H1 (cell line): Measurements from ENCODE around the gene KCNQ2. TPM values are rescaled to one million over a fixed set of nuclear protein-coding genes. Genes with fewer than 3 reads are reported as not detected.

ENCODE experiments used
- CTCF ChIA-PET: fragments of 300-600 bp; sonication (Branson Sonifier 250); formaldehyde crosslinking; loops from one replicate; lab custom pipeline; 2021; ENCODE audit not compliant: partially characterized antibody; lab: Charles Lee
- POLR2A ChIA-PET: fragments of 300-600 bp; sonication (Branson Sonifier 250); formaldehyde crosslinking; loops from one replicate; lab custom pipeline; 2021; ENCODE audit warnings: inconsistent platforms; ENCODE audit not compliant: partially characterized antibody; lab: Charles Lee
- DNase-seq, 2 experiments: peaks; one replicate each; pipeline versions ENCODE4 v3.0.0 to v3.0.0-alpha.2; 2010 to 2022; ENCODE audit warnings: low spot score in 2 of 2, low read depth in 1 of 2, mixed read lengths in 1 of 2
- FAIRE-seq: peaks from 2 replicates; lab custom pipeline; 2011; peaks lifted over from hg19 to GRCh38; lab: Jason Lieb, UNC
- H2AFZ ChIP-seq: 2 replicates; pipeline ENCODE4 v1.8.1; 2012; ENCODE audit warnings: low read length, inconsistent platforms
- H2AK5ac ChIP-seq: 2 replicates; pipeline ENCODE4 v1.6.1; 2013; ENCODE audit warnings: low read depth, low read length
- H2BK120ac ChIP-seq: replicated peaks from 2 replicates; pipeline ENCODE3; 2013; ENCODE audit warnings: low read depth, low read length, inconsistent platforms
- H2BK12ac ChIP-seq: 2 replicates; pipeline ENCODE4 v1.6.1; 2013; ENCODE audit warnings: low read depth, low read length
- H2BK15ac ChIP-seq: 2 replicates; pipeline ENCODE4 v1.6.1; 2013; ENCODE audit warnings: low read length
- H2BK20ac ChIP-seq: 2 replicates; pipeline ENCODE4 v1.6.1; 2013; ENCODE audit warnings: low read length
- H2BK5ac ChIP-seq: 2 replicates; pipeline ENCODE4 v1.6.1; 2013; ENCODE audit warnings: low read depth, low read length
- H3K14ac ChIP-seq: 2 replicates; pipeline ENCODE4 v1.6.1; 2013; ENCODE audit warnings: inconsistent platforms; ENCODE audit not compliant: insufficient read length
- H3K18ac ChIP-seq: 2 replicates; pipeline ENCODE4 v1.6.1; 2013; ENCODE audit warnings: low read length; ENCODE audit errors: extremely low read depth
- H3K23ac ChIP-seq: 2 replicates; pipeline ENCODE4 v1.6.1; 2013; ENCODE audit warnings: inconsistent platforms; ENCODE audit not compliant: insufficient read length
- H3K23me2 ChIP-seq: 2 replicates; pipeline ENCODE4 v1.6.1; 2013; ENCODE audit warnings: low read depth, low read length
- H3K27ac ChIP-seq: 2 replicates; pipeline ENCODE4 v1.6.1; 2011; ENCODE audit warnings: low read depth, low read length, inconsistent platforms
- H3K27me3 ChIP-seq, 4 experiments: replicated peaks in 1 of 4; 1 replicate in 1 of 4; 2 replicates in 3 of 4; pipeline versions ENCODE4 v1.6.1 to v1.8.1; 2011 to 2013; ENCODE audit warnings: low read length in 3 of 4, mild to moderate bottlenecking in 3 of 4, inconsistent platforms in 2 of 4, mixed read lengths in 2 of 4, moderate library complexity in 1 of 4; ENCODE audit not compliant: control insufficient read depth in 3 of 4, insufficient read depth in 3 of 4; ENCODE audit errors: extremely low read depth in 1 of 4
- H3K36me3 ChIP-seq, 4 experiments: 2 replicates each; pipeline versions ENCODE4 v1.6.1 to v1.8.1; 2011 to 2013; ENCODE audit warnings: mild to moderate bottlenecking in 4 of 4, low read length in 3 of 4, moderate library complexity in 2 of 4, control low read depth in 1 of 4, inconsistent platforms in 1 of 4; ENCODE audit not compliant: insufficient read depth in 4 of 4, control insufficient read depth in 2 of 4
- H3K4ac ChIP-seq: replicated peaks from 2 replicates; pipeline ENCODE3; 2013; ENCODE audit warnings: low read length, low read depth, mixed read lengths, inconsistent platforms; ENCODE audit not compliant: insufficient read length
- H3K4me1 ChIP-seq, 4 experiments: replicated peaks in 1 of 4; 1 replicate in 1 of 4; 2 replicates in 3 of 4; pipeline versions ENCODE4 v1.6.1 to v1.8.1; 2011 to 2013; ENCODE audit warnings: low read length in 3 of 4, inconsistent platforms in 2 of 4, mixed read lengths in 1 of 4; ENCODE audit not compliant: insufficient read depth in 4 of 4, control insufficient read depth in 3 of 4
- H3K4me2 ChIP-seq, 2 experiments: 2 replicates each; pipeline versions ENCODE4 v1.6.1 to v1.8.1; 2011 to 2013; ENCODE audit warnings: low read depth in 2 of 2, low read length in 2 of 2, control low read depth in 1 of 2, inconsistent platforms in 1 of 2, mild to moderate bottlenecking in 1 of 2; ENCODE audit not compliant: insufficient read depth in 1 of 2
- H3K4me3 ChIP-seq, 4 experiments: fragments of 200-600, 300-600 bp in 1 of 4; sonication (generic), shearing (Covaris generic), sonication (Bioruptor Twin) in 1 of 4; 2 replicates each; pipeline versions ENCODE4 v1.5.1 to v1.8.1; 2011 to 2016; ENCODE audit warnings: low read length in 4 of 4, low read depth in 3 of 4, control low read depth in 2 of 4, inconsistent platforms in 2 of 4, mild to moderate bottlenecking in 2 of 4, mixed read lengths in 1 of 4, moderate library complexity in 1 of 4; ENCODE audit not compliant: insufficient read depth in 2 of 4; ENCODE audit errors: extremely low read depth in 1 of 4
- H3K56ac ChIP-seq: replicated peaks from 2 replicates; pipeline ENCODE3; 2013; ENCODE audit warnings: low read depth, mild to moderate bottlenecking, mixed read lengths, low read length, inconsistent platforms; ENCODE audit not compliant: insufficient read length
- H3K79me1 ChIP-seq: 2 replicates; pipeline ENCODE4 v1.6.1; 2013; ENCODE audit warnings: low read depth, low read length, control low read depth
- H3K79me2 ChIP-seq, 2 experiments: 2 replicates each; pipeline versions ENCODE4 v1.6.1 to v1.8.1; 2012 to 2013; ENCODE audit warnings: low read length in 2 of 2, mild to moderate bottlenecking in 2 of 2, inconsistent platforms in 1 of 2; ENCODE audit not compliant: insufficient read depth in 2 of 2, control insufficient read depth in 1 of 2
- H3K9ac ChIP-seq, 4 experiments: replicated peaks in 1 of 4; 1 replicate in 1 of 4; 2 replicates in 3 of 4; pipeline versions ENCODE4 v1.6.1 to v1.8.1; 2011 to 2013; ENCODE audit warnings: low read depth in 3 of 4, low read length in 3 of 4, control low read depth in 2 of 4, mild to moderate bottlenecking in 2 of 4, moderate library complexity in 2 of 4, inconsistent platforms in 1 of 4; ENCODE audit errors: extremely low read depth in 1 of 4
- H3K9me3 ChIP-seq, 2 experiments: 2 replicates each; pipeline versions ENCODE4 v1.6.1 to v1.8.1; 2012 to 2013; ENCODE audit warnings: mild to moderate bottlenecking in 2 of 2, moderate library complexity in 2 of 2, control low read depth in 1 of 2, inconsistent platforms in 1 of 2, low read depth in 1 of 2, low read length in 1 of 2, mixed read lengths in 1 of 2; ENCODE audit not compliant: insufficient read depth in 2 of 2
- H4K20me1 ChIP-seq, 2 experiments: replicated peaks in 1 of 2; 2 replicates each; pipeline versions ENCODE3 to v1.8.1; 2011 to 2013; ENCODE audit warnings: inconsistent platforms in 2 of 2, low read length in 2 of 2, mild to moderate bottlenecking in 1 of 2; ENCODE audit not compliant: insufficient read depth in 2 of 2, control insufficient read depth in 1 of 2
- H4K5ac ChIP-seq: 2 replicates; pipeline ENCODE4 v1.6.1; 2013; ENCODE audit warnings: low read length, low read depth, mixed read lengths, inconsistent platforms; ENCODE audit not compliant: insufficient read length
- H4K8ac ChIP-seq: 2 replicates; pipeline ENCODE4 v1.8.0; 2013; ENCODE audit warnings: mild to moderate bottlenecking, moderate library complexity, low read length, inconsistent platforms; ENCODE audit not compliant: insufficient read depth; ENCODE audit errors: extremely low read depth
- H4K91ac ChIP-seq: replicated peaks from 2 replicates; pipeline ENCODE3; 2013; ENCODE audit warnings: low read length, mixed read lengths, inconsistent platforms; ENCODE audit not compliant: insufficient read length
- ASH2L ChIP-seq: fragments of 200-600, 300-600 bp; sonication (generic); IDR thresholded peaks from one replicate; pipeline ENCODE4 v1.7.1; 2017; ENCODE audit warnings: low read length
- BRCA1 ChIP-seq: IDR thresholded peaks from 2 replicates; pipeline ENCODE4 v1.6.1; 2012; ENCODE audit warnings: low read depth, low read length, improper control_type of control experiment
- CBX8 ChIP-seq: fragments of 300-800, 300-1000 bp; sonication (generic); IDR thresholded peaks from 2 replicates; pipeline ENCODE4 v1.7.1; 2016; ENCODE audit warnings: low read depth, low read length, borderline replicate concordance
- CHD2 ChIP-seq: IDR thresholded peaks from 2 replicates; pipeline ENCODE4 v1.6.1; 2012; ENCODE audit warnings: low read length, improper control_type of control experiment
- EGR1 ChIP-seq: IDR thresholded peaks from 2 replicates; pipeline ENCODE4 v1.6.1; 2011; ENCODE audit warnings: low read depth, low read length, borderline replicate concordance
- NANOG ChIP-seq: IDR thresholded peaks from 2 replicates; pipeline ENCODE4 v1.6.1; 2011; ENCODE audit warnings: low read length, low read depth, mild to moderate bottlenecking, inconsistent platforms; ENCODE audit not compliant: insufficient read depth, poor library complexity, severe bottlenecking
- POLR2AphosphoS5 ChIP-seq: IDR thresholded peaks from 2 replicates; pipeline ENCODE4 v1.6.1; 2011; ENCODE audit warnings: low read depth, low read length
- POU5F1 ChIP-seq: IDR thresholded peaks from 2 replicates; pipeline ENCODE4 v1.6.1; 2011; ENCODE audit warnings: low read depth, mild to moderate bottlenecking, low read length, moderate library complexity
- SIX5 ChIP-seq: IDR thresholded peaks from 2 replicates; pipeline ENCODE4 v1.6.1; 2011; ENCODE audit warnings: mild to moderate bottlenecking, low read depth, low read length
- SP1 ChIP-seq: IDR thresholded peaks from 2 replicates; pipeline ENCODE4 v1.6.1; 2011; ENCODE audit warnings: low read depth, low read length
- SP4 ChIP-seq: IDR thresholded peaks from 2 replicates; pipeline ENCODE4 v1.6.1; 2012; ENCODE audit warnings: low read length, inconsistent platforms
- TCF12 ChIP-seq: IDR thresholded peaks from 2 replicates; pipeline ENCODE4 v1.6.1; 2011; ENCODE audit warnings: low read depth, mild to moderate bottlenecking, low read length
- ZNF274 ChIP-seq: IDR thresholded peaks from 2 replicates; pipeline ENCODE4 v1.7.0; 2012; ENCODE audit warnings: low read length, borderline replicate concordance; ENCODE audit errors: extremely low read depth
- WGBS, 2 experiments: shearing (Covaris generic) in 1 of 2; methylation state at CpG; one replicate each; pipeline versions ENCODE4 v1.1.6 to v1.1.7; 2013 to 2015; ENCODE audit warnings: low lambda C conversion rate in 2 of 2, mixed read lengths in 2 of 2, inconsistent platforms in 1 of 2, low coverage in 1 of 2, missing lambda C conversion rate in 1 of 2; ENCODE audit not compliant: insufficient replicate concordance in 2 of 2, insufficient coverage in 1 of 2, insufficient read length in 1 of 2; ENCODE audit errors: extremely low coverage in 1 of 2, missing lambda C conversion rate in 1 of 2; 5-methylcytosine and 5-hydroxymethylcytosine counted together
- polyA plus RNA-seq, 7 experiments: library from polyadenylated mRNA; depleted of rRNA in 3 of 7; stranded (reverse) in 5 of 7; unstranded in 2 of 7; fragments of >200 nt in 5 of 7; fragments of 200-250 nt in 2 of 7; gene quantifications; 1 replicate in 5 of 7; 2 replicates in 1 of 7; 4 replicates in 1 of 7; pipeline versions ENCODE4 v1.2.1 to v1.2.3, GENCODE V29; 2011 to 2013; ENCODE audit warnings: missing spikeins in 2 of 7, mixed read lengths in 2 of 7
- total RNA-seq: library from RNA; stranded (reverse); fragmentation: NEBNext Ultra II Directional; extraction: Animal tissue kit (Norgen Biotek cat#: 25700); gene quantifications from 2 replicates; pipeline ENCODE4 v1.2.1, GENCODE V29; 2021
- TF ChIP-seq, protein P1 (sequence below): IDR thresholded peaks from 2 replicates; pipeline ENCODE4 v1.6.1; 2012; ENCODE audit warnings: inconsistent platforms
- TF ChIP-seq, protein P2 (sequence below): IDR thresholded peaks from 2 replicates; pipeline ENCODE4 v1.6.1; 2011; ENCODE audit warnings: low read depth, mild to moderate bottlenecking, low read length; ENCODE audit not compliant: insufficient read depth

KCNQ2 gene
- total and polyA plus RNA-seq, 2 of the 8 experiments (the other 6 are each of a cell fraction or from before 2014, with no cell fraction given) = 82.6 to 243 TPM

DNA sequence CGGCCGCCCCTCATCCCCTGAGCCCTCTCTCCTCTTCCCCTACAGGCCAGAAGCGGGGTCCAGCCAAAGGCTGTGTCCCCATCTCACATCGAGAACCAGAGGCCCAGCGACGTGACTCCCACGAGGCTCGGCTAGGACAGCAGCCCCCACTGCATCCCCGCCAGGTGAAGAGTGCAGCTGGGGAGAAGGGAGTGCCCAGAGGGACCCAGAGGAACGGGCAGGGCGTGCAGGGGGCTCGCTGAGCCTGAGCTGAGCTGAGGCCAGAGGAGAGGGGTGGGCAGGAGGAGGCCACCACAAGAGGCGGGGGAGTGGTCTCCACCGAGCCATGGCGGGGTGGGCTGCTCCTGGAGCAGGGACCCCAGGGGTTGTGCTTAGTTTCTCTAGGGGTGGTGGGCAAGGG, 32.6 kb downstream of the KCNQ2 start:
- WGBS, 2 experiments = 89% methylated on average over 11 of the region's 15 CpGs; no CpG with 5 or more reads in 1 of the 2 experiments
- H3K23me2 ChIP-seq = peaks cover 13% of the 10 kb centered on the region; the same call in 1 of the 2 replicates
- FAIRE-seq = no peak
- H3K79me2 ChIP-seq = peaks cover 0 to 16% of the 10 kb centered on the region in 2 experiments; a peak in 1 of 4 replicates
- peaks cover 2% of the 10 kb centered on the region for H3K79me1 ChIP-seq
- H4K20me1 ChIP-seq = peaks cover 2 to 13% of the 10 kb centered on the region in 2 experiments
- no peak overlapping the region for H3K4me3 ChIP-seq
- H4K91ac ChIP-seq = no peak overlapping the region
- no peak overlapping the region for H3K23ac ChIP-seq
- no peak for DNase-seq
- H3K27me3 ChIP-seq = no peaks in the 10 kb centered on the region
- H2AFZ ChIP-seq = no peak overlapping the region
- H3K27ac ChIP-seq = no peak overlapping the region
- H4K5ac ChIP-seq = no peak overlapping the region
- no peak overlapping the region for H3K56ac ChIP-seq
- H3K36me3 ChIP-seq = no peaks in the 10 kb centered on the region; a peak in 1 of 8 replicates
- no peak overlapping the region for H3K4ac ChIP-seq
- no peak overlapping the region for H2BK20ac ChIP-seq
- no peak overlapping the region for H2BK120ac ChIP-seq
- ChIA-PET POLR2A (interaction anchor here (0.8 kb wide), 1 partner anchor 90 kb away, joined by 3 read pairs; no protein-coding TSS in a partner anchor), CTCF (no interaction called here)
- peaks cover 0 to 4% (median 0%) of the 10 kb centered on the region in 4 experiments; a peak in 1 of 7 replicates for H3K4me1 ChIP-seq
- no peak overlapping the region for H3K9ac ChIP-seq
- H2AK5ac ChIP-seq = no peak overlapping the region
- no peak overlapping the region for H2BK5ac ChIP-seq
- no peaks in the 10 kb centered on the region; a peak in 1 of 4 replicates for H3K9me3 ChIP-seq
- no peak overlapping the region for H4K8ac ChIP-seq
- no peak overlapping the region for H3K18ac ChIP-seq
- no peak overlapping the region for H3K4me2 ChIP-seq
- no peak overlapping the region for H2BK15ac ChIP-seq
- H3K14ac ChIP-seq = no peak overlapping the region
- H2BK12ac ChIP-seq = no peak overlapping the region
- TF ChIP-seq POLR2AphosphoS5 (no peak), SP4 (no peak), CBX8 (no peak), SIX5 (no peak), NANOG (no peak), TCF12 (no peak), EGR1 (no peak), ZNF274 (no peak), SP1 (no peak), CHD2 (no peak), ASH2L (no peak), POU5F1 (no peak), BRCA1 (no peak)
- TF ChIP-seq, protein P1, sequence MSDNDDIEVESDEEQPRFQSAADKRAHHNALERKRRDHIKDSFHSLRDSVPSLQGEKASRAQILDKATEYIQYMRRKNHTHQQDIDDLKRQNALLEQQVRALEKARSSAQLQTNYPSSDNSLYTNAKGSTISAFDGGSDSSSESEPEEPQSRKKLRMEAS = no peak
- TF ChIP-seq, protein P2, sequence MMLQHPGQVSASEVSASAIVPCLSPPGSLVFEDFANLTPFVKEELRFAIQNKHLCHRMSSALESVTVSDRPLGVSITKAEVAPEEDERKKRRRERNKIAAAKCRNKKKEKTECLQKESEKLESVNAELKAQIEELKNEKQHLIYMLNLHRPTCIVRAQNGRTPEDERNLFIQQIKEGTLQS = no peak
